CD14-positive monocyte (primary cell): ENCODE measurements around the gene DAD1. TPM values are rescaled to one million over a fixed set of nuclear protein-coding genes. Genes with fewer than 3 reads are reported as not detected.

Experiments
- DNase-seq, 3 donors: peaks; one replicate each; pipeline ENCODE4 v3.0.0-alpha.2; 2011 to 2022
- H2AFZ ChIP-seq: 2 replicates; pipeline ENCODE4 v1.6.0; 2012; ENCODE audit warnings: mild to moderate bottlenecking, low read depth, low read length, inconsistent platforms; ENCODE audit not compliant: insufficient read depth, poor library complexity, severe bottlenecking
- H3K27ac ChIP-seq, 2 donors: 1 replicate in 1 of 2; 2 replicates in 1 of 2; pipeline ENCODE4 v1.5.1; 2012 to 2013; ENCODE audit warnings: low read length in 2 of 2, control low read depth in 1 of 2, inconsistent platforms in 1 of 2, low read depth in 1 of 2, mild to moderate bottlenecking in 1 of 2
- H3K27me3 ChIP-seq, 2 donors: one replicate each; pipeline versions ENCODE4 v1.6.0 to v1.6.1; 2011 to 2013; ENCODE audit warnings: low read length in 2 of 2; ENCODE audit not compliant: control insufficient read depth in 2 of 2, insufficient read depth in 2 of 2
- H3K36me3 ChIP-seq, 2 donors: replicated peaks in 1 of 2; 1 replicate in 1 of 2; 2 replicates in 1 of 2; pipeline versions ENCODE4 v1.5.1 to v1.6.1; 2012 to 2013; ENCODE audit warnings: low read length in 2 of 2, control low read depth in 1 of 2, inconsistent platforms in 1 of 2, mild to moderate bottlenecking in 1 of 2; ENCODE audit not compliant: insufficient read depth in 2 of 2, control insufficient read depth in 1 of 2
- H3K4me1 ChIP-seq, 2 donors: 1 replicate in 1 of 2; 2 replicates in 1 of 2; pipeline versions ENCODE4 v1.5.1 to v1.6.1; 2012 to 2013; ENCODE audit warnings: low read length in 2 of 2, control low read depth in 1 of 2, inconsistent platforms in 1 of 2, mild to moderate bottlenecking in 1 of 2, moderate library complexity in 1 of 2; ENCODE audit not compliant: insufficient read depth in 2 of 2, control insufficient read depth in 1 of 2
- H3K4me2 ChIP-seq: replicated peaks from 2 replicates; pipeline ENCODE3; 2012; ENCODE audit warnings: low read length, moderate library complexity, mild to moderate bottlenecking; ENCODE audit not compliant: poor library complexity, severe bottlenecking; ENCODE audit errors: extremely low read depth
- H3K4me3 ChIP-seq, 3 experiments: fragments of 200-600 bp in 1 of 3; sonication (generic) in 1 of 3; replicated peaks in 1 of 3; 1 replicate in 2 of 3; 2 replicates in 1 of 3; pipeline ENCODE4 v1.5.1; 2011 to 2013; ENCODE audit warnings: low read length in 3 of 3, mild to moderate bottlenecking in 3 of 3, control low read depth in 2 of 3, low read depth in 2 of 3, inconsistent platforms in 1 of 3, moderate library complexity in 1 of 3
- H3K79me2 ChIP-seq: 2 replicates; pipeline ENCODE4 v1.6.0; 2012; ENCODE audit warnings: mild to moderate bottlenecking, control low read depth, inconsistent platforms, low read length, moderate library complexity; ENCODE audit not compliant: insufficient read depth
- H3K9ac ChIP-seq: 2 replicates; pipeline ENCODE4 v1.6.0; 2017; ENCODE audit warnings: low read length, mild to moderate bottlenecking; ENCODE audit not compliant: insufficient read depth, poor library complexity, severe bottlenecking
- H3K9me3 ChIP-seq, 2 donors: replicated peaks in 1 of 2; 1 replicate in 1 of 2; 2 replicates in 1 of 2; pipeline versions ENCODE4 v1.5.1 to v1.6.1; 2012 to 2013; ENCODE audit warnings: low read length in 2 of 2, control low read depth in 1 of 2; ENCODE audit not compliant: control insufficient read depth in 1 of 2, insufficient read depth in 1 of 2
- H4K20me1 ChIP-seq: 2 replicates; pipeline ENCODE4 v1.6.0; 2012; ENCODE audit warnings: mild to moderate bottlenecking, low read length, control low read depth, moderate library complexity; ENCODE audit not compliant: insufficient read depth
- H3K27ac Mint-ChIP-seq, 7 donors: one replicate each; pipeline ENCODE4 v1.8.0; 2020; ENCODE audit warnings: mild to moderate bottlenecking in 7 of 7, mixed read lengths in 7 of 7, moderate library complexity in 6 of 7, inconsistent platforms in 2 of 7
- H3K27me3 Mint-ChIP-seq, 3 donors: one replicate each; pipeline ENCODE4 v1.8.0; 2021 to 2022; ENCODE audit warnings: low read depth in 3 of 3, mild to moderate bottlenecking in 3 of 3, mixed read lengths in 3 of 3, moderate library complexity in 3 of 3, inconsistent platforms in 1 of 3
- H3K36me3 Mint-ChIP-seq, 2 donors: one replicate each; pipeline ENCODE4 v1.8.0; 2020; ENCODE audit warnings: mixed read lengths in 2 of 2, inconsistent platforms in 1 of 2, mild to moderate bottlenecking in 1 of 2
- H3K4me1 Mint-ChIP-seq: one replicate; pipeline ENCODE4 v1.8.0; 2020; ENCODE audit warnings: mild to moderate bottlenecking, mixed read lengths
- H3K4me3 Mint-ChIP-seq, 2 donors: one replicate each; pipeline ENCODE4 v1.8.0; 2020; ENCODE audit warnings: mild to moderate bottlenecking in 2 of 2, mixed read lengths in 2 of 2, moderate library complexity in 1 of 2
- H3K9me3 Mint-ChIP-seq, 7 donors: one replicate each; pipeline ENCODE4 v1.8.0; 2020 to 2022; ENCODE audit warnings: mixed read lengths in 7 of 7, mild to moderate bottlenecking in 6 of 7, moderate library complexity in 6 of 7, inconsistent platforms in 2 of 7
- CTCF ChIP-seq: fragments of 200-600 bp; IDR thresholded peaks from one replicate; pipeline ENCODE4 v1.8.0; 2022; ENCODE audit warnings: antibody characterized with exemption, mild to moderate bottlenecking
- WGBS: methylation state at CpG from one replicate; pipeline ENCODE4 v1.1.5; 2013; ENCODE audit warnings: missing lambda C conversion rate; ENCODE audit not compliant: insufficient coverage; 5-methylcytosine and 5-hydroxymethylcytosine counted together
- intact Hi-C, 2 donors: fragments of 100-400 bp; cut with micrococcal nuclease; formaldehyde crosslinking; loops; one replicate each; pipeline versions ENCODE4 v1.15.0 to v1.15.1; 2023
- polyA plus RNA-seq, 3 donors: library from polyadenylated mRNA; depleted of rRNA in 1 of 3; unstranded in 2 of 3; stranded (reverse) in 1 of 3; fragments of 300-500 nt in 2 of 3; fragments of >200 nt in 1 of 3; fragmentation: Illumina TruSeq in 2 of 3; gene quantifications; 1 replicate in 2 of 3; 2 replicates in 1 of 3; pipeline ENCODE4 v1.2.3, GENCODE V29; 2012 to 2021

The DAD1 gene
- polyA plus RNA-seq, 3 donors = 126 to 444 (median 440) TPM

GRCh38 chr14:22547313-22547947 lies 41.6 kb downstream of the DAD1 start:
- 95% methylated on average over 6 of the region's 9 CpGs for WGBS
- peaks cover 20 to 21% of the 10 kb centered on the region in 2 donors for H3K4me1 ChIP-seq
- TF ChIP-seq CTCF = no peak
- H3K9me3 ChIP-seq = no peaks in the 10 kb centered on the region
- H2AFZ ChIP-seq = no peak overlapping the region
- H3K27me3 Mint-ChIP-seq = peaks cover 0 to 1% (median 0%) of the 10 kb centered on the region in 3 donors
- peaks cover 26% of the 10 kb centered on the region for H3K4me1 Mint-ChIP-seq
- H3K9ac ChIP-seq = no peak overlapping the region
- H3K4me2 ChIP-seq = no peak overlapping the region
- no peaks in the 10 kb centered on the region for H3K27me3 ChIP-seq
- H4K20me1 ChIP-seq = no peaks in the 10 kb centered on the region
- no peak for DNase-seq
- no peak overlapping the region for H3K4me3 Mint-ChIP-seq
- intact Hi-C loops = no loop called here
- H3K36me3 ChIP-seq = no peaks in the 10 kb centered on the region
- H3K36me3 Mint-ChIP-seq = peaks cover 0 to 2% of the 10 kb centered on the region in 2 donors
- no peak overlapping the region for H3K4me3 ChIP-seq
- no peaks in the 10 kb centered on the region for H3K9me3 Mint-ChIP-seq
- no peaks in the 10 kb centered on the region for H3K79me2 ChIP-seq
- H3K27ac ChIP-seq = no peak overlapping the region
- peak overlapping the region in 1 of 7 donors; percentile 32 for H3K27ac Mint-ChIP-seq

GRCh38 chr14:22546722-22547071 lies 42.3 kb downstream of the DAD1 start:
- TF ChIP-seq CTCF = no peak
- Mint-ChIP-seq H3K4me1 (peaks cover 23% of the 10 kb centered on the region), H3K36me3 (peaks cover 0 to 2% of the 10 kb centered on the region in 2 donors), H3K27ac (no peak overlapping the region), H3K9me3 (no peaks in the 10 kb centered on the region), H3K27me3 (peaks cover 0 to 1% (median 0%) of the 10 kb centered on the region in 3 donors), H3K4me3 (no peak overlapping the region)
- H3K9ac ChIP-seq = no peak overlapping the region
- H2AFZ ChIP-seq = no peak overlapping the region
- no peak for DNase-seq
- peaks cover 19 to 20% of the 10 kb centered on the region in 2 donors for H3K4me1 ChIP-seq
- H3K4me2 ChIP-seq = no peak overlapping the region
- H3K9me3 ChIP-seq = no peaks in the 10 kb centered on the region
- no peaks in the 10 kb centered on the region for H4K20me1 ChIP-seq
- no peak overlapping the region for H3K27ac ChIP-seq
- WGBS = no CpG with 5 or more reads among the region's 3 CpGs
- no peaks in the 10 kb centered on the region for H3K27me3 ChIP-seq
- intact Hi-C loops = no loop called here
- H3K36me3 ChIP-seq = no peaks in the 10 kb centered on the region
- no peak overlapping the region for H3K4me3 ChIP-seq
- H3K79me2 ChIP-seq = no peaks in the 10 kb centered on the region
